Endothelial cell of coronary artery (primary cell): ENCODE data around the gene SPIRE1. TPM values are rescaled to one million over a fixed set of nuclear protein-coding genes. Genes with fewer than 3 reads are reported as not detected.

Experiments used
- total RNA-seq: library from RNA; depleted of rRNA; stranded (reverse); fragments of >200 nt; gene quantifications from 2 replicates; pipeline ENCODE4 v1.2.3, GENCODE V29; 2014

Gene SPIRE1
- total RNA-seq: 23.2 and 29.5 TPM in 2 replicates

GRCh38 chr18:12657684-12658425, at the start of gene SPIRE1:
Gene SPIRE1 (minus strand): TSS chr18:12658107. CDS start chr18:12657866, 241 bp downstream.

GRCh38 chr18:12702221-12703095, 44.6 kb upstream of the SPIRE1 start, which contains the start of the genes CEP76 and PSMG2:
Gene CEP76 (minus strand): TSS chr18:12702723. CDS start chr18:12702548, 175 bp downstream.
Gene PSMG2 (plus strand): TSS chr18:12703042. CDS start chr18:12703108, 66 bp downstream.

Other genes starting within 250 kb of the SPIRE1 start
- 9.3 and 12.2 TPM in 2 replicates for gene CEP76, start 44.6 kb upstream of the SPIRE1 start, total RNA-seq
- gene PSMG2, start 44.9 kb upstream of the SPIRE1 start, total RNA-seq: 50.8 and 62.9 TPM in 2 replicates
- gene PTPN2, start 226.1 kb upstream of the SPIRE1 start, total RNA-seq: 18.4 and 21.1 TPM in 2 replicates